Mammary epithelial cell (primary cell): ENCODE data around the gene CNTN4.

ENCODE experiments used
- EZH2 ChIP-seq: IDR thresholded peaks from 2 replicates; pipeline ENCODE4 v1.6.1; 2012; ENCODE audit warnings: low read length, inconsistent platforms, borderline replicate concordance
- TF ChIP-seq, protein P1 (sequence below), 2 donors: IDR thresholded peaks in 1 of 2; conservative IDR thresholded peaks in 1 of 2; 2 replicates each; pipeline ENCODE4 v1.5.1; 2011 to 2012; ENCODE audit warnings: inconsistent platforms in 2 of 2, low read length in 2 of 2, mild to moderate bottlenecking in 2 of 2, control low read depth in 1 of 2, low read depth in 1 of 2; ENCODE audit not compliant: insufficient read depth in 1 of 2; ENCODE audit errors: extremely low read depth in 1 of 2

DNA sequence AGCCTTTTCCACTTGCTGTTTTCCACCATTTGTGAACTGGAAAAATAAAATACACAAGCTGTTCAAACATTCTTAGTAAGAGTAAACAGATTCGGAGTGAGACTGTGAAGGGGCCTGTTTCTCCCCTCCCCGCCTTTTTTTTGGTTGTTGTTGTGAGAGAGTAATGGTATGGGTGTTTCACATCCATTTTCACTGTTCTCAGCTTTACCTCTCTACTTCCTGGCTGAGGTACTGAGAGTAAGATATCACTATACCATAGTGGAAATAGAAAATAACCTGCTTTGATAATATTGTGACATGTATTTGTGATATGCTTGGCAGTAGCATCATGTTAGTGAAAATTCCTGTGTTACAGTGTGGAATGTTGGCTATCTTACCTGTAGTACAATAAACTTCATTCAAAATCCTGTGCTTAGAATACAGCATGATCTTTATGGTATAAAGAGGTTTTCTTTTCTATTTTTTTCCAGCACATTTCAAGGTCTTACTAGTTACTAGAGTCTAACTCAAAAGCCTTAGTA is 12.0 kb downstream of the CNTN4 start:
- no peak for TF ChIP-seq EZH2
- TF ChIP-seq, protein P1, sequence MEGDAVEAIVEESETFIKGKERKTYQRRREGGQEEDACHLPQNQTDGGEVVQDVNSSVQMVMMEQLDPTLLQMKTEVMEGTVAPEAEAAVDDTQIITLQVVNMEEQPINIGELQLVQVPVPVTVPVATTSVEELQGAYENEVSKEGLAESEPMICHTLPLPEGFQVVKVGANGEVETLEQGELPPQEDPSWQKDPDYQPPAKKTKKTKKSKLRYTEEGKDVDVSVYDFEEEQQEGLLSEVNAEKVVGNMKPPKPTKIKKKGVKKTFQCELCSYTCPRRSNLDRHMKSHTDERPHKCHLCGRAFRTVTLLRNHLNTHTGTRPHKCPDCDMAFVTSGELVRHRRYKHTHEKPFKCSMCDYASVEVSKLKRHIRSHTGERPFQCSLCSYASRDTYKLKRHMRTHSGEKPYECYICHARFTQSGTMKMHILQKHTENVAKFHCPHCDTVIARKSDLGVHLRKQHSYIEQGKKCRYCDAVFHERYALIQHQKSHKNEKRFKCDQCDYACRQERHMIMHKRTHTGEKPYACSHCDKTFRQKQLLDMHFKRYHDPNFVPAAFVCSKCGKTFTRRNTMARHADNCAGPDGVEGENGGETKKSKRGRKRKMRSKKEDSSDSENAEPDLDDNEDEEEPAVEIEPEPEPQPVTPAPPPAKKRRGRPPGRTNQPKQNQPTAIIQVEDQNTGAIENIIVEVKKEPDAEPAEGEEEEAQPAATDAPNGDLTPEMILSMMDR (conservative IDR thresholded peaks at IDR 0.05 in 1 of 2, IDR thresholded peaks at IDR 0.05 in 1 of 2; ENCODE audit: extremely low read depth in 1 of 2, insufficient read depth in 1 of 2, low read depth in 1 of 2, low read length in 2 of 2), result no peak
